K562 (cell line): ENCODE measurements around the gene RACGAP1. TPM values are rescaled to one million over a fixed set of nuclear protein-coding genes. Genes with fewer than 3 reads are reported as not detected.
A peak's percentile ranks its signal among the peaks of the same experiment; 100 is the strongest.

Experiments used
- BCL6 ChIP-seq: fragments of 250-450 bp; sonication (Bioruptor Pico); IDR thresholded peaks from 2 replicates; pipeline ENCODE4 v1.4.0; 2020
- BRD4 ChIP-seq: fragments of 200-600 bp; sonication (generic); IDR thresholded peaks from 2 replicates; pipeline ENCODE4 v1.6.1; 2017; ENCODE audit warnings: inconsistent platforms
- CEBPZ ChIP-seq: fragments of 150-350 bp; IDR thresholded peaks from 2 replicates; pipeline ENCODE4 v1.6.1; 2014; ENCODE audit warnings: low read depth, mild to moderate bottlenecking, low read length, borderline replicate concordance
- EGR1 ChIP-seq: fragments of 450-650 bp; conservative IDR thresholded peaks from 2 replicates; pipeline ENCODE4 v1.6.1; 2017; ENCODE audit warnings: mild to moderate bottlenecking
- ETV1 ChIP-seq: fragments of 450-650 bp; conservative IDR thresholded peaks from 2 replicates; pipeline ENCODE4 v1.6.1; 2016; ENCODE audit warnings: missing genetic modification characterization, control low read depth, low read depth, missing compliant biosample characterization
- FOXP4 ChIP-seq: sonication (generic); formaldehyde crosslinking; IDR thresholded peaks from 2 replicates; pipeline ENCODE4 v1.8.0; 2022; ENCODE audit warnings: mild to moderate bottlenecking, missing genetic modification reagents, borderline replicate concordance
- GABPB1 ChIP-seq: sonication (generic); formaldehyde crosslinking; IDR thresholded peaks from 2 replicates; pipeline ENCODE4 v1.8.0; 2022; ENCODE audit warnings: mild to moderate bottlenecking, missing genetic modification reagents
- GMEB1 ChIP-seq: fragments of 250-450 bp; sonication (Bioruptor Pico); IDR thresholded peaks from 2 replicates; pipeline ENCODE4 v1.4.0; 2020; ENCODE audit warnings: mild to moderate bottlenecking
- HMGN3 ChIP-seq: IDR thresholded peaks from 2 replicates; pipeline ENCODE4 v1.6.1; 2011; ENCODE audit warnings: borderline replicate concordance, low read depth, mild to moderate bottlenecking, mixed read lengths, low read length; ENCODE audit not compliant: insufficient read length; ENCODE audit errors: extremely low read depth
- ILF3 ChIP-seq: fragments of 450-650 bp; IDR thresholded peaks from 2 replicates; pipeline ENCODE4 v1.6.1; 2018; ENCODE audit warnings: antibody characterized with exemption, mild to moderate bottlenecking, moderate library complexity, borderline replicate concordance
- KAT7 ChIP-seq: sonication (generic); formaldehyde crosslinking; IDR thresholded peaks from 2 replicates; pipeline ENCODE4 v1.8.0; 2022; ENCODE audit warnings: missing genetic modification reagents, mild to moderate bottlenecking, borderline replicate concordance
- LARP7 ChIP-seq: fragments of 450-650 bp; IDR thresholded peaks from 2 replicates; pipeline ENCODE4 v1.6.1; 2016
- MAX ChIP-seq: sonication (generic); formaldehyde crosslinking; IDR thresholded peaks from 2 replicates; pipeline ENCODE4 v1.9.0; 2022; ENCODE audit warnings: mild to moderate bottlenecking, missing genetic modification reagents
- MCM2 ChIP-seq: fragments of 450-650 bp; IDR thresholded peaks from 2 replicates; pipeline ENCODE4 v1.6.1; 2017; ENCODE audit warnings: low read depth, mild to moderate bottlenecking
- POLR2A ChIP-seq: fragments of 450-650 bp; conservative IDR thresholded peaks from 2 replicates; pipeline ENCODE4 v1.6.1; 2016
- POLR2AphosphoS2 ChIP-seq: IDR thresholded peaks from 2 replicates; pipeline ENCODE4 v1.6.1; 2012; ENCODE audit warnings: low read length, improper control_type of control experiment
- TAF9B ChIP-seq: fragments of 450-650 bp; IDR thresholded peaks from 2 replicates; pipeline ENCODE4 v1.6.1; 2018; ENCODE audit warnings: mild to moderate bottlenecking; ENCODE audit not compliant: partially characterized antibody
- ZNF445 ChIP-seq: fragments of 250-450 bp; sonication (Bioruptor Pico); IDR thresholded peaks from 2 replicates; pipeline ENCODE4 v1.4.0; 2020; ENCODE audit warnings: low read depth, mild to moderate bottlenecking, moderate library complexity
- polyA plus RNA-seq, 8 experiments: library from polyadenylated mRNA; depleted of rRNA in 4 of 8; stranded (reverse) in 5 of 8; unstranded in 3 of 8; fragments of >200 nt; fragmentation: Nextera tagmentation in 2 of 8; fragmentation: Illumina TruSeq in 1 of 8; extraction: Ambion mirVana in 2 of 8; extraction: Trizol in 1 of 8; gene quantifications; 2 replicates each; pipeline versions ENCODE4 v1.2.1 to v1.2.3, GENCODE V29; 2011 to 2014; ENCODE audit warnings: inconsistent platforms in 1 of 8, missing spikeins in 1 of 8
- total RNA-seq, 7 experiments: library from RNA; depleted of rRNA in 6 of 7; stranded (reverse); fragments of >200 nt in 6 of 7; fragmentation: Illumina TruSeq in 2 of 7; extraction: Trizol in 2 of 7; gene quantifications; 2 replicates each; pipeline versions ENCODE4 v1.2.1 to v1.2.3, GENCODE V29; 2011 to 2021; ENCODE audit warnings: low replicate concordance in 1 of 7
- TF ChIP-seq, protein P1 (sequence below): fragments of 450-650 bp; formaldehyde crosslinking; IDR thresholded peaks from 2 replicates; pipeline ENCODE4 v1.4.0; 2022; ENCODE audit warnings: missing genetic modification characterization

Gene RACGAP1
- total and polyA plus RNA-seq, 9 of the 15 experiments (the other 6 are each of a cell fraction or from before 2014, with no cell fraction given), result 56.4 to 92.9 (median 71.8) TPM

DNA sequence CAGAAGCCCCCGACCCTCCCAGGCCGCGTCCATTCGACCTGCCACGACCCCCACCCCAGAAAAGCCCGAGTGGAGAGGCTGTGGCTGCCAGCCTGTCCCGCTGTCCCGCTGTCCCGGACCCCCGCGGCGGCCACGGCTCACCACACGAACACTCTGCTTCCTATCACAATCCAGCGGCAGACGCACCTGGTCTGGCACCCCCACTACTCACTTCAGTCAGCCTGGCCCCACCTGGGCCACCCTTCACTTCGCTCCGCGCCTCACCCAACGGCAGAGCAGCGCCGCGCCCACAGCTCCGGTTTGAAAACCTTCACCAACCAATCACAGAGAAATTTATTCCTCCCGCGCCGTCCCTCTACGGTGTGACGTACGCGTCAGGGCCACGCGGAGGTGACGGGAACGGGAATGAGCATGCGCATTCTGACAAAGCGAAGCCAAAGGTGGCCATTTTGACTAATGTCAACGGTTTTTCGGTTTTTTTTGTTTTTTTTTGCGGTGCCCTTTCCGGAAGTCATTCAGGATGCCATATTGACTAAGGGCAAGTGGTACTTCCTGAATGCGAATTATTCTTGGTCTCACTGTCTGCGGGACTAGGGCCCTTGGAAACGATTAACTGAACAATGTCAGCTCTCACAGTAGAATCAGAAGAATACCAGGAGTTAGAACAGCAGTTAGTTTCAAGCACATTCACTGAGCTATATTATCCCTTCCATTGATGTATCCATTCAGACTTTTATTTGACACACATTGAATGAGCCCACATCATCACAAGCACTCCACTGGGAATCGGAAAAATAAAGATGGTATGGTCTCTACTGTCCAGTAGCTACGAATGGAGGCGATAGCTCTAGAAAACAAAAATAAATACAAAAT lies at the start of gene RACGAP1 (continued):
- no peak for TF ChIP-seq KAT7
- TF ChIP-seq BRD4, result 0 out of 2 replicates have a peak, but pooled peaks have one; percentile 59
- peak; percentile 78; the same call in 1 of the 2 replicates for TF ChIP-seq ILF3
- peak; percentile 63; the same call in 1 of the 2 replicates for TF ChIP-seq LARP7
- no peak for TF ChIP-seq BCL6 (CRISPR knock-in tag)
- peak; percentile 95 for TF ChIP-seq MAX
- TF ChIP-seq ZNF445 (CRISPR knock-in tag), result no peak
- no peak for TF ChIP-seq POLR2AphosphoS2
- TF ChIP-seq GABPB1 (CRISPR knock-in tag), result peak; percentile 85
- TF ChIP-seq POLR2A, result peak; percentile 91
- TF ChIP-seq, protein P1, sequence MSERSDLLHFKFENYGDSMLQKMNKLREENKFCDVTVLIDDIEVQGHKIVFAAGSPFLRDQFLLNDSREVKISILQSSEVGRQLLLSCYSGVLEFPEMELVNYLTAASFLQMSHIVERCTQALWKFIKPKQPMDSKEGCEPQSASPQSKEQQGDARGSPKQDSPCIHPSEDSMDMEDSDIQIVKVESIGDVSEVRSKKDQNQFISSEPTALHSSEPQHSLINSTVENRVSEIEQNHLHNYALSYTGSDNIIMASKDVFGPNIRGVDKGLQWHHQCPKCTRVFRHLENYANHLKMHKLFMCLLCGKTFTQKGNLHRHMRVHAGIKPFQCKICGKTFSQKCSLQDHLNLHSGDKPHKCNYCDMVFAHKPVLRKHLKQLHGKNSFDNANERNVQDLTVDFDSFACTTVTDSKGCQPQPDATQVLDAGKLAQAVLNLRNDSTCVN, result 0 out of 2 replicates have a peak, but pooled peaks have one; percentile 11
- TF ChIP-seq EGR1, result peak; percentile 63; the same call in 1 of the 2 replicates
- no peak for TF ChIP-seq CEBPZ
- no peak for TF ChIP-seq TAF9B
- no peak for TF ChIP-seq MCM2
- peak; percentile 39 for TF ChIP-seq HMGN3
- TF ChIP-seq GMEB1 (CRISPR knock-in tag), result peak; percentile 95
- TF ChIP-seq ETV1 (tag), result peak; percentile 81
- TF ChIP-seq FOXP4 (CRISPR knock-in tag), result no peak; the same call in 1 of the 2 replicates
